HCT116 (cell line): ENCODE measurements around the gene TAPT1.

ENCODE experiments used
- ATF3 ChIP-seq: IDR thresholded peaks from 2 replicates; pipeline ENCODE4 v1.6.1; 2012
- CBX3 ChIP-seq: IDR thresholded peaks from 2 replicates; pipeline ENCODE4 v1.6.1; 2012; ENCODE audit warnings: low read depth
- CTCF ChIP-seq, 3 experiments: fragments of 200-600 bp in 1 of 3; sonication (generic) in 1 of 3; IDR thresholded peaks in 2 of 3; conservative IDR thresholded peaks in 1 of 3; 2 replicates each; pipeline ENCODE4 v1.5.1; 2012 to 2017; ENCODE audit warnings: low read depth in 2 of 3, low read length in 2 of 3, antibody characterized with exemption in 1 of 3, borderline replicate concordance in 1 of 3, control low read depth in 1 of 3, mild to moderate bottlenecking in 1 of 3, mixed read lengths in 1 of 3, mixed run types in 1 of 3, moderate library complexity in 1 of 3; ENCODE audit not compliant: insufficient read depth in 1 of 3
- EGR1 ChIP-seq: IDR thresholded peaks from 2 replicates; pipeline ENCODE4 v1.6.1; 2012; ENCODE audit warnings: low read depth
- EZH2 ChIP-seq: fragments of 200-600 bp; sonication (generic); IDR thresholded peaks from 2 replicates; pipeline ENCODE4 v1.6.1; 2017; ENCODE audit warnings: antibody characterized with exemption, mixed run types
- JUND ChIP-seq: IDR thresholded peaks from 2 replicates; pipeline ENCODE4 v1.6.1; 2012
- POLR2A ChIP-seq: IDR thresholded peaks from 2 replicates; pipeline ENCODE4 v1.7.0; 2011; ENCODE audit warnings: borderline replicate concordance; ENCODE audit not compliant: insufficient read depth, insufficient read length; ENCODE audit errors: extremely low read depth
- POLR2AphosphoS5 ChIP-seq: IDR thresholded peaks from 2 replicates; pipeline ENCODE4 v1.6.1; 2011; ENCODE audit warnings: mild to moderate bottlenecking, low read depth, low read length, moderate library complexity
- RAD21 ChIP-seq: IDR thresholded peaks from 2 replicates; pipeline ENCODE4 v1.6.1; 2012; ENCODE audit warnings: low read depth, mild to moderate bottlenecking
- SIN3A ChIP-seq: IDR thresholded peaks from 2 replicates; pipeline ENCODE4 v1.6.1; 2012; ENCODE audit warnings: low read depth

- TF ChIP-seq CTCF (IDR thresholded peaks at IDR 0.05 in 2 of 3, conservative IDR thresholded peaks at IDR 0.05 in 1 of 3; ENCODE audit: borderline replicate concordance in 1 of 3, insufficient read depth in 1 of 3, low read depth in 2 of 3, low read length in 2 of 3), result no peak
- no peak for TF ChIP-seq ATF3
- no peak for TF ChIP-seq RAD21
- no peak for TF ChIP-seq EGR1
- no peak for TF ChIP-seq EZH2
- TF ChIP-seq POLR2AphosphoS5, result no peak
- TF ChIP-seq SIN3A, result no peak
- no peak for TF ChIP-seq JUND
- TF ChIP-seq POLR2A, result no peak
- no peak for TF ChIP-seq CBX3
These were observed 41.4 kb upstream of the TAPT1 start for GRCh38 chr4:16267639-16268038.
